ENCODE measurements around the gene CNPY1.

CNPY1 gene

GRCh38 chr7:155509725-155510551, 36.4 kb downstream of the CNPY1 start:
- Histone ChIP-seq H3K27me3 (ENCODE audit: insufficient read depth, poor library complexity, severe bottlenecking) (peaks cover 77% of the 10 kb centered on the region), H3K4me3 (replicated peaks; ENCODE audit: insufficient read depth, low read length) (peak overlapping the region; percentile 32)
- no peak for DNase-seq (ENCODE audit: low read depth in 1 of 2, low spot score in 1 of 2)

GRCh38 chr7:155509359-155509724, 37.0 kb downstream of the CNPY1 start:
- no peak overlapping the region for H3K27ac ChIP-seq (replicated peaks)
- H3K27me3 ChIP-seq (ENCODE audit: insufficient read depth, poor library complexity, severe bottlenecking), result peaks cover 82% of the 10 kb centered on the region
- peak overlapping the region; percentile 32 for H3K4me3 ChIP-seq (replicated peaks; ENCODE audit: insufficient read depth, low read length)
- DNase-seq (ENCODE audit: low read depth in 1 of 2, low spot score in 1 of 2), result no peak
- TF ChIP-seq GABPA (IDR thresholded peaks at IDR 0.05; ENCODE audit: low read depth), result no peak
- TF ChIP-seq POLR2AphosphoS5 (IDR thresholded peaks at IDR 0.05; ENCODE audit: low read depth), result no peak
- TF ChIP-seq REST (IDR thresholded peaks at IDR 0.05; ENCODE audit: insufficient replicate concordance, low read depth), result no peak
- TF ChIP-seq CTCF (IDR thresholded peaks at IDR 0.05; ENCODE audit: insufficient read depth, low read length), result no peak
- TF ChIP-seq SPI1 (IDR thresholded peaks at IDR 0.05; ENCODE audit: borderline replicate concordance, low read depth), result no peak

More at GRCh38 chr7:155509725-155510551, 36.4 kb downstream of the CNPY1 start:
- TF ChIP-seq CTCF (IDR thresholded peaks at IDR 0.05; ENCODE audit: insufficient read depth, low read length) (no peak), GABPA (IDR thresholded peaks at IDR 0.05; ENCODE audit: low read depth) (no peak), POLR2AphosphoS5 (IDR thresholded peaks at IDR 0.05; ENCODE audit: low read depth) (no peak), REST (IDR thresholded peaks at IDR 0.05; ENCODE audit: insufficient replicate concordance, low read depth) (no peak), SPI1 (IDR thresholded peaks at IDR 0.05; ENCODE audit: borderline replicate concordance, low read depth) (no peak)
- no peak overlapping the region for H3K27ac ChIP-seq (replicated peaks)

GRCh38 chr7:155508376-155509358, 37.7 kb downstream of the CNPY1 start:
- TF ChIP-seq GABPA (IDR thresholded peaks at IDR 0.05; ENCODE audit: low read depth) (no peak), CTCF (IDR thresholded peaks at IDR 0.05; ENCODE audit: insufficient read depth, low read length) (no peak), POLR2AphosphoS5 (IDR thresholded peaks at IDR 0.05; ENCODE audit: low read depth) (no peak), SPI1 (IDR thresholded peaks at IDR 0.05; ENCODE audit: borderline replicate concordance, low read depth) (no peak), REST (IDR thresholded peaks at IDR 0.05; ENCODE audit: insufficient replicate concordance, low read depth) (no peak)
- Histone ChIP-seq H3K27me3 (ENCODE audit: insufficient read depth, poor library complexity, severe bottlenecking) (peaks cover 87% of the 10 kb centered on the region), H3K4me3 (replicated peaks; ENCODE audit: insufficient read depth, low read length) (no peak overlapping the region), H3K27ac (replicated peaks) (no peak overlapping the region)
- no peak for DNase-seq (ENCODE audit: low read depth in 1 of 2, low spot score in 1 of 2)
